Myocyte (in vitro differentiated cells): ENCODE results near the gene IL27RA. TPM values are rescaled to one million over a fixed set of nuclear protein-coding genes. Genes with fewer than 3 reads are reported as not detected.
A peak's percentile ranks its signal among the peaks of the same experiment; 100 is the strongest.
"Not testable (repeated sequence)": the region's sequence is repeated elsewhere in the genome, so short reads cannot be mapped to it uniquely, and the experiment has no call there.

Source experiments
- DNase-seq: peaks from one replicate; pipeline ENCODE4 v3.0.0-alpha.2; 2012; ENCODE audit warnings: low read depth
- total RNA-seq: library from RNA; depleted of rRNA; stranded (reverse); fragments of >200 nt; gene quantifications from 2 replicates; pipeline ENCODE4 v1.2.3, GENCODE V29; 2014

IL27RA gene
- total RNA-seq, 1 donor from 2014 or later: 0.32 TPM

- no peak for DNase-seq
Measured at GRCh38 chr19:13998426-13998825, 33.1 kb upstream of the IL27RA start.

- DNase-seq: no peak
Measured at GRCh38 chr19:13999085-13999484, 32.5 kb upstream of the IL27RA start.

- DNase-seq: no peak
Measured at GRCh38 chr19:14000691-14001375, 30.7 kb upstream of the IL27RA start.

GRCh38 chr19:14002571-14003250 is 28.9 kb upstream of the IL27RA start:
- peak; percentile 26 for DNase-seq

- DNase-seq: no peak
Measured at GRCh38 chr19:14003251-14004055, 28.1 kb upstream of the IL27RA start.

GRCh38 chr19:14004619-14005348 is 26.8 kb upstream of the IL27RA start:
- peak; percentile 9 for DNase-seq

- peak; percentile 80 for DNase-seq
Measured at GRCh38 chr19:14005349-14006084, 26.0 kb upstream of the IL27RA start.

GRCh38 chr19:14006085-14006765 is 25.3 kb upstream of the IL27RA start, which contains the start of gene RFX1:
Gene RFX1 (minus strand): TSS chr19:14006320. CDS start chr19:13993843, 12,477 bp downstream.
- DNase-seq: peak; percentile 100

GRCh38 chr19:14006766-14007562 is 24.6 kb upstream of the IL27RA start:
- no peak for DNase-seq

GRCh38 chr19:14012378-14012915 is 19.1 kb upstream of the IL27RA start:
- no peak for DNase-seq

GRCh38 chr19:14015524-14016035 is 16.0 kb upstream of the IL27RA start:
- DNase-seq: no peak

- no peak for DNase-seq
Measured at GRCh38 chr19:14019100-14019499, 12.5 kb upstream of the IL27RA start.

- DNase-seq: not testable (repeated sequence)
Measured at GRCh38 chr19:14019739-14020138, 11.8 kb upstream of the IL27RA start.

- peak; percentile 10 for DNase-seq
Measured at GRCh38 chr19:14021474-14021873, 10.1 kb upstream of the IL27RA start.

GRCh38 chr19:14022469-14022868 is 9.1 kb upstream of the IL27RA start:
- no peak for DNase-seq

- no peak for DNase-seq
Measured at GRCh38 chr19:14023404-14024235, 7.9 kb upstream of the IL27RA start.

GRCh38 chr19:14026652-14027192 is 4.8 kb upstream of the IL27RA start:
- DNase-seq: not testable (repeated sequence)
